ENCODE data around the gene AMFR.

The AMFR gene

GRCh38 chr16:56401482-56401881, 23.9 kb downstream of the AMFR start:
- no peak for TF ChIP-seq POLR2AphosphoS5 (IDR thresholded peaks at IDR 0.05; ENCODE audit: low read depth, low read length)
- no peak for TF ChIP-seq TAF1 (IDR thresholded peaks at IDR 0.05; ENCODE audit: borderline replicate concordance, insufficient read depth, low read length)
- no peak for TF ChIP-seq FOXP2 (optimal IDR thresholded peaks at IDR 0.05; ENCODE audit: borderline replicate concordance, extremely low read depth, extremely low read length, insufficient read depth)
- TF ChIP-seq SIN3A (IDR thresholded peaks at IDR 0.05; ENCODE audit: borderline replicate concordance, insufficient read depth, low read length), result no peak
- TF ChIP-seq REST (IDR thresholded peaks at IDR 0.05; ENCODE audit: insufficient read depth in 1 of 2, low read depth in 2 of 2, low read length in 2 of 2), result no peak

DNA sequence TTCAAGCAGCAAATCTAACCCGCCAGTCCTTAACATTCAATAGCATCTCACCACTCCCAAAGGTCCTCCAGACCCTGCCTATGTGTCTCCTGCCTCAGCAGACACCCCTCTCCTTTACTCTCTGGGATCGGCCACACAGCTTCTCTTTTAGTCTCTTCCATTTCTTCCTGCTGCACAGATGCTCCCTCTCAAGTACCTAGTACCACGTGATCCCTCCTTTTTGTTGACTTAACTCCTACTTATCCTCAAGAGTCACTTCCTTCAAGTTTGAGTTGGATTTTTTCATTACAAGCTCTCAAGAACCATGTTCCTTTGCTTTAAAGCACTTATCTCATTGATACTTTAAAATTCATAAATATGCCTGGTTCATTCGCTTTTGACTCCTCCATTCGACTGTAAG, 24.9 kb downstream of the AMFR start:
- no peak for TF ChIP-seq FOXP2 (optimal IDR thresholded peaks at IDR 0.05; ENCODE audit: borderline replicate concordance, extremely low read depth, extremely low read length, insufficient read depth)
- TF ChIP-seq TAF1 (IDR thresholded peaks at IDR 0.05; ENCODE audit: borderline replicate concordance, insufficient read depth, low read length), result no peak
- TF ChIP-seq SIN3A (IDR thresholded peaks at IDR 0.05; ENCODE audit: borderline replicate concordance, insufficient read depth, low read length), result no peak

- no peak for TF ChIP-seq FOXP2 (optimal IDR thresholded peaks at IDR 0.05; ENCODE audit: borderline replicate concordance, extremely low read depth, extremely low read length, insufficient read depth)
- TF ChIP-seq SIN3A (IDR thresholded peaks at IDR 0.05; ENCODE audit: borderline replicate concordance, insufficient read depth, low read length), result no peak
- TF ChIP-seq TAF1 (IDR thresholded peaks at IDR 0.05; ENCODE audit: borderline replicate concordance, insufficient read depth, low read length), result no peak
- TF ChIP-seq REST (IDR thresholded peaks at IDR 0.05; ENCODE audit: insufficient read depth in 1 of 2, low read depth in 2 of 2, low read length in 2 of 2), result no peak
- no peak for TF ChIP-seq POLR2AphosphoS5 (IDR thresholded peaks at IDR 0.05; ENCODE audit: low read depth, low read length)
Measured at GRCh38 chr16:56399486-56399885, 25.9 kb downstream of the AMFR start.

GRCh38 chr16:56399047-56399446, 26.3 kb downstream of the AMFR start:
- TF ChIP-seq TAF1 (IDR thresholded peaks at IDR 0.05; ENCODE audit: borderline replicate concordance, insufficient read depth, low read length) (no peak), SIN3A (IDR thresholded peaks at IDR 0.05; ENCODE audit: borderline replicate concordance, insufficient read depth, low read length) (no peak)

DNA sequence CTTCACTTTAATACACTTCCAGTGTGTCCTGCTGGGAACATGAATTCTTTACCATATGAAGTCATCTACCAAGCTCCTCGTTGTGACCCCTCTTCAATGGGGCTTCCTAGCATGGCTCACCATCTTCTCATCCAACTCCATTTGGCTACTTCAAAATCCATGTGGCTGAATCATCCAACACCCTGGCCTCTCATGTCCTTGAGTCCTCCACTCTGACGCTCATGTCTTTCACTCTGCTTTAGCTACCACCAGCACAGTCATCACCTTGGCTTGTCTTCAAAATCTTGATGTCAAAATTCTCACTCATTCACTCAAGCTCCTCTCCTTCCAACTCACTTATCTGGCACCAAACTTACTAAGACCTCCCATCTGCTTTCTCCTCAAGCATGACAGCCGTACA, 35.8 kb downstream of the AMFR start:
- TF ChIP-seq POLR2AphosphoS5 (IDR thresholded peaks at IDR 0.05; ENCODE audit: low read depth, low read length), result no peak

DNA sequence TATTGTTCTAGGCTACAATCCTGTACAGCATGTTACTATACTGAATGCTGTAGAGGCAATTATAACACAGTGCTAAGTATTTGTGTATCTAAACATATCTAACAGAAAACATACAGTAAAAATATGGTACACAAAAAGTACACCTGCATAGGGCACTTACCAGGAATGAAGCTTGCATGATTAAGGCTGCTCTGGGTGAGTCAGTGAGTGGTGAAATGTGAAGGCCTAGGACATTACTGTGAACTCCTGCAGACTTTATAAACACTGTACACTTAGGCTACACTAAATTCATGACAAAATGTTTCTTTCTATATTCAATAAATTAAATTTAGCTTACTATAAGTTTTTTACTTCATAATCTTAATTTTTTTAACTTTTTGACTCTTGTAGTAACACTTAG, 37.1 kb downstream of the AMFR start:
- TF ChIP-seq FOXP2 (optimal IDR thresholded peaks at IDR 0.05; ENCODE audit: borderline replicate concordance, extremely low read depth, extremely low read length, insufficient read depth), result no peak
- no peak for TF ChIP-seq POLR2AphosphoS5 (IDR thresholded peaks at IDR 0.05; ENCODE audit: low read depth, low read length)
- no peak for TF ChIP-seq REST (IDR thresholded peaks at IDR 0.05; ENCODE audit: insufficient read depth in 1 of 2, low read depth in 2 of 2, low read length in 2 of 2)
- no peak for TF ChIP-seq TAF1 (IDR thresholded peaks at IDR 0.05; ENCODE audit: borderline replicate concordance, insufficient read depth, low read length)
- TF ChIP-seq SIN3A (IDR thresholded peaks at IDR 0.05; ENCODE audit: borderline replicate concordance, insufficient read depth, low read length), result no peak

GRCh38 chr16:56387396-56387795, 37.9 kb downstream of the AMFR start:
- TF ChIP-seq POLR2AphosphoS5 (IDR thresholded peaks at IDR 0.05; ENCODE audit: low read depth, low read length) (no peak), TAF1 (IDR thresholded peaks at IDR 0.05; ENCODE audit: borderline replicate concordance, insufficient read depth, low read length) (no peak), REST (IDR thresholded peaks at IDR 0.05; ENCODE audit: insufficient read depth in 1 of 2, low read depth in 2 of 2, low read length in 2 of 2) (no peak), SIN3A (IDR thresholded peaks at IDR 0.05; ENCODE audit: borderline replicate concordance, insufficient read depth, low read length) (no peak), FOXP2 (optimal IDR thresholded peaks at IDR 0.05; ENCODE audit: borderline replicate concordance, extremely low read depth, extremely low read length, insufficient read depth) (no peak)
